ENCODE results near the gene UNC119B.

- no peak for TF ChIP-seq EZH2 (IDR thresholded peaks at IDR 0.05; ENCODE audit: low read depth, unreplicated experiment)
- no peak for TF ChIP-seq CTCF (conservative IDR thresholded peaks at IDR 0.05; ENCODE audit: low read depth in 2 of 2)
- TF ChIP-seq POLR2AphosphoS5 (IDR thresholded peaks at IDR 0.05; ENCODE audit: low read depth), result no peak
- TF ChIP-seq ZNF114 (CRISPR knock-in tag; IDR thresholded peaks at IDR 0.05), result no peak
- no peak for TF ChIP-seq CREB1 (CRISPR knock-in tag; IDR thresholded peaks at IDR 0.05; ENCODE audit: low read depth)
- TF ChIP-seq ETS1 (IDR thresholded peaks at IDR 0.05), result no peak
- TF ChIP-seq STAT1 (IDR thresholded peaks at IDR 0.05; ENCODE audit: unreplicated experiment), result no peak
- TF ChIP-seq ZNF331 (CRISPR knock-in tag; IDR thresholded peaks at IDR 0.05; ENCODE audit: low read depth), result no peak
- TF ChIP-seq REST (IDR thresholded peaks at IDR 0.05; ENCODE audit: unreplicated experiment), result no peak
These were observed 11.6 kb downstream of the UNC119B start for GRCh38 chr12:120721866-120722265.
